HG03457 (cell line): ENCODE measurements around the gene FBXO24.
"Not testable (repeated sequence)": the region's sequence is repeated elsewhere in the genome, so short reads cannot be mapped to it uniquely, and the experiment has no call there.

ENCODE experiments used
- ATAC-seq: cut with Tn5 transposase; IDR thresholded peaks from one replicate; pipeline ENCODE4 v1.9.1; 2021; ENCODE audit warnings: moderate number of reproducible peaks; ENCODE audit not compliant: unreplicated experiment

The FBXO24 gene

DNA sequence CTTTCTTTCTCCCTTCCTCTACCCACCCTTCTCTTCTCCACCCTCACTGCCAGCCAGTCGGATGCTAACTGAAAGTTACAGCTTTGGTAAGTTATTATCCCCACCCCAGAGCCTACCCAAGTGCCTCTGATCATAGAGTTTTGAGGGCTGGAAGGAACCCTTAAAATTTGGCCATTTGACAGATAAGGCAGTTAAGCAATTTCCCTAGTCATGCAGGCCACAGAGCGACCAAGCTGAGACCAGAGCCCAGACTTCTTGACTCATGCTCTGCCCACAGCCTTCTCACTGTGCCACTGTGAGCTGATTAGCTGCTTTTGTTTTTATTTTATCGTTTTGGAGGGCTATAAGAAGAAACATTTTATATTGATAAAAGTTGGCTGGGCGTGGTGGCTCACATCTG, 29.6 kb upstream of the FBXO24 start:
- no peak for ATAC-seq

DNA sequence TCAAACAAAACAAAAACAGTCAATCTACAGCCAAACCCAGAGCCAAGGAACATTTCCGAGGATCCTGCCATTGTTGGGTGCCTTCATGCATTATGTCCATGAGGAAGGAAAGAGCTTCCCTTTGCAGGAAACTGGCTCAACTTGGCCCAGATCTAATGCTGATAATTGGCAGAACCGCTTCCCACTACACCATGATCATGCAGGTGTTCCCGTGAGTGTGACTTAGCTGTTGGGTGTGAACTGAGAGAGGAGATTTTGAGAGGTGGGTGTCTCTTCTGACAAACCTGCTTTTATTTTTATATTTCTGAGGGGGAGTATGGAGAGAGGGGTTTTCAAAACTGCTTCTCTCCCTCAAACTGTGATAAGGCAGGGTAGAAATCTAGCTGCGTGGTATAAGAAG, 27.0 kb upstream of the FBXO24 start:
- ATAC-seq, result no peak

DNA sequence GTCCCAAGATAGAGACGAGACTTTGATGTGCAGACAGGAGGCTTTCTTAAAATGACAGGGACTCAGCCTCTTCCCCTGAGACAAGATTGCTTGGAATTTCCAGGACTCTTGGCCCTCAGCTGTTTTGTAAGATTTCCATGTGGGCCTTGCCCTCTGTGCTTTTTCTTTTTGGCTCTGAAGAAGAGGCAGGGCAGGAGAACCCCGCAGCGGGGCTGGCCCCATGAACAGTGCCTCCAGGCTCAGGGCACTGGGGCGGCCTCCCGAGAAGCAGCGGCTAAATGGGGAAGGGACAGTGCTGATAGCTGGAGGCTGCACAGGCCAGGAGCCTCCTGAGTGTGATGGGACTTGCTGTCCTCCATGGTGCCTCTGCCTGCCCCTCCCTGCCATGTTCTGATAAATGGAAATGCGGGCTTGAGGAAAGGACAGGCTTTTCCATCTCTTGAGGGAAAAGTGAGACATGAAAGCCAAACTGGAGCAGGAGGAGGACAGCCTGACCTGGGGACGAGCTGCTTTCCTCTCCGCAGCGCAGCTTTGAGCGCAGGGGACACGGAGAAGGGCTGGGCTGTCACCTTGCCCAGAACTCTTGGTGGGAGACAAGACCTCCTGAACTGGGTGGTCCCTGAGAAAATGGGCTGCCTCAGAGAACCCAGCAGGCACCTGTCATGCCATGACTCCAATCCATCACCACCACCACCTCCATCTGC, 24.5 kb upstream of the FBXO24 start:
- ATAC-seq, result no peak

DNA sequence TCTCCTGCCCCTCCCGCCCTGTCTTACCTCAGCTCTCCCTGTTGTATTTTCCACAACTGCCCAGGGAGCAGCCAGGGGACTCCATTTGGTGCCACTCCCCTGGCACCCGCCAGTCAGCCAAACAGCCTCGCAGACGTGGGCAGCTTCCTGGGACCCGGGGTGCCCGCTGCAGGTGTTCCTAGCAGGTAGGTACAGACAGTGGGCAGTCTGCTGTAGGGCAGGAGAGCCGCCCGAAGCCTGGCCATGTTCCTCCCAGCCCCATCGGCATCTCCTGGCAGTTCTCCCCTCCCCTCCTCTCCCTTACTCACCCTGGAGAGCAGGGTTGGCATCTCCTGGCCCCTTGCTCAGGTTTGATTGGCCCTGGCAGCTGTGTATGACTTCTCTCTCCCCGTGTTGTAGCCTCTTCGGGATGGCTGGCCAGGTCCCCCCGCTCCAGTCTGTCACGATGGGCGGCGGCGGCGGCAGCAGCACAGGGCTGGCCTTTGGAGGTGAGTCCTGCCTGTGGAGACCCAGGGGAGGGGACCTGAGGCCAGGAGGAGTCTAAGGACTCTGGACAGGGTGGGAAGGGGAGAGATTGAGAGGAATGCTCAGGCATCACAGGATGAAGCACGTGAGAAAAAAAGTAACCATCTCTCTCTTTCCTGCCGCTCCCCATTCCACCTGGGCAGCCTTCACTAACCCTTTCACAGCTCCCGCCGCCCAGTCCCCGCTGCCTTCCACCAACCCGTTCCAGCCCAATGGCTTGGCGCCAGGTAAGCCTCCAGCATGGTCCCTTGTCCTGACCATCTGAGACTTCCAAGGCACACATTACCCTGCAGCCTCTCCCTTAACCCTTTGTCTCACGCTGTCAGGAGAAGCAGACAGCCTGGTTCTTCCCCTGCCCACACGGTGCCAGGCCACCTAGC, 23.7 kb upstream of the FBXO24 start:
- ATAC-seq, result no peak

DNA sequence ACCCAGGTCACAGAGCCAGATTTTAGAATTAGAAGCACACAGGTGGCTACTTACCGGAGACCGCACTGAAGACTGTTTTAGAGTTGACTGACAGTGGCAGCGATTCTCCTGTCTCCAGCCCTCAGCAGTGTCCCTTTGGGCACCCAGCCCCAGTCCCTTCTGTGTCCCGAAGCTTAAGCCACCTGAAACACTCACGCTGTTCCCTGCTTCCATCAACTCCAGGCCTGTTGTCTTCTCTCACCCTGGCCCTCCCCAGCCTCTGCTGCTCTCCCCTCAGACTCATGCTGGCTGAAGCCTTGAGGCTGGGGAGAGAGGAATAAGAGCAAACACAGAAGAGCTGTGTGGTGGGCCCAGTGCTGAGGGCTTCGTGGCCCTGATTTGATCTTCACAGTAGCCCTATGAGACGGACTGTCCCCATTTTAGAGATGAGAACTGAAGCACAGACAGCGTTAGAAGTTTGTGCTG, 23.0 kb upstream of the FBXO24 start:
- no peak for ATAC-seq

DNA sequence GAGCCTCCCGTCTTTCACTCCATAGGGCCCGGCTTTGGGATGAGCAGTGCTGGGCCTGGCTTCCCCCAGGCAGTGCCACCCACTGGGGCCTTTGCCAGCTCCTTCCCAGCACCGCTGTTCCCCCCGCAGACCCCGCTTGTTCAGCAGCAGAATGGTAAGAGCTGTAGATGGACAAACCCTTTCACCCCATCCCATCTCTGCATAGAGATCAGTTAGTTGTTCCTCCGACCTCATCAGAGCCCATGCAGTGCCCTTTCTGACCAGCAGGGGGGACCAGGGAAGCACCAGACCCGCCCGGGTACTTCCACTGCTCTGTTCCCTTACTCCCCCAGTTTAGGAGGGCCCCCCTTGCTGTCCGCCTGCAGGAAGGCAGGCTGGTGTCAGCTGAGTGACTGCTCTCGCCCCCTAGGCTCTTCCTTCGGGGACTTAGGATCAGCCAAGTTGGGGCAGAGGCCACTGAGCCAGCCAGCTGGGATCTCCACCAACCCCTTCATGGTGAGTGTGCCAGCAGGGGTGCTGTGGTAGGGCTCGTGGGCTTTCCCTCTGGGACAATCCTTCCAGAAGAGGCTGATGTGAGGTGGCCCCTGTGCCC, 22.2 kb upstream of the FBXO24 start:
- no peak for ATAC-seq

DNA sequence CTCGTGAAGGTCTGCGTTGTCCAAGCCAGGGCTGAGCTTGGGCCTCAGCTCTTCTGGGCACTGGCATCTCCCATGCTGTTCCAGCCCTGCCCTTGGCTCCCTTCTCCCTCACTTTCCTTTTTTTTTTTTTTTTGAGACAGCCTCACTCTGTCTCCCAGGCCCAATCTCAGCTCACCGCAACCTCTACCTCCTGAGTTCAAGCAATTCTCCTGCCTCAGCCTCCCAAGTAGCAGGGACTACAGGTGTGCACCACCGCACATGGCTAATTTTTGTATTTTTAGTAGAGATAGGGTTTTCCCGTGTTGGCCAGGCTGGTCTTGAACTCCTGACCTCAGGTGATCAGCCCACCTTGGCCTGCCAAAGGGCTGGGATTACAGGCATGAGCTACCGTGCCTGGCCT, 21.7 kb upstream of the FBXO24 start:
- not testable (repeated sequence) for ATAC-seq

DNA sequence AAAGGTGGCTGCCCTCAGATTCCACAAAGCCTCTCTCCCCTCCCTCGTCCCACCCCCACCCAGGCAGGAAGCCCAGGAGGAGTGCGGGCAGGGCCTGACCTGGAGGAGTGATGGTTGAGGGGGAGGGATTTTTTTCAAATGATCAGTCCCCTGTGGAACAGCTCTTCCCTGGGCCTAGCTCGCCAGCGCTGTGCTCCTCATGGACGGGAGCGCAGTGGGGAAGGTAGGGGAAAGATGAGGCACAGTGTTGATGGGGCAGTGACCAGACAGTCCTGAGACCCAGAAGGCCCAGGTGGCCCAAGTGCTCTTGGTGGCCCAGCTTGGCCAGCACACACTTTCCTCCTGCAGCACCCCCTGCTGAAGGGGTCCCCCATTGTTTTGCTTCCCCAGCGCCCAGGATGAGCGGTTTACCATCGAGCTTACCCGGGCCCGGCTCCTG, 21.0 kb upstream of the FBXO24 start:
- no peak for ATAC-seq

DNA sequence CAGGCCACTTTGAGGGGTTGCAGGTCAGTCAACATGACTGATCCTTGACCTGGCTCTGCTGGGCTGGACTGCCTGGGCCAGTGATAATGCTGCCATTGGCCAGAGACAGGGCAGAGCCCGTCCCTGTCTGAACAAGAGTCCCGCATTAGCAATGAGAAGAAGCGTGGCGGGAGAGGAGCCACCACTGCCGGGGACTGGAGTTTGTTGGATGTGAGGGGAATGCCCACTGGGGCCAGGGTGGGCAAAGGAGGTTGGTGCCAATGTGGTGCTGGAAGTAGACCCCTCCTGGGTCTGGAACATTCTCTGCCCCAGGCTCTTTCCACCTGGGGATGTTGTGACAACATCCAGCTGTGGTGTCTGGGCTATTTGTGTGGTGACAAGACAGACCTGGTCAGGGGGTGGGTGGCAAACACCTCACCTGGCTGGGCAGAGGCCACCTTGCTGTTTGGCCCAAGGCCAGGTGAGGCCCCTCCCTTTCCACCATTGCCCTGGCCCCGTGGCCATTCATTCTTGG, 20.1 kb upstream of the FBXO24 start:
- no peak for ATAC-seq

DNA sequence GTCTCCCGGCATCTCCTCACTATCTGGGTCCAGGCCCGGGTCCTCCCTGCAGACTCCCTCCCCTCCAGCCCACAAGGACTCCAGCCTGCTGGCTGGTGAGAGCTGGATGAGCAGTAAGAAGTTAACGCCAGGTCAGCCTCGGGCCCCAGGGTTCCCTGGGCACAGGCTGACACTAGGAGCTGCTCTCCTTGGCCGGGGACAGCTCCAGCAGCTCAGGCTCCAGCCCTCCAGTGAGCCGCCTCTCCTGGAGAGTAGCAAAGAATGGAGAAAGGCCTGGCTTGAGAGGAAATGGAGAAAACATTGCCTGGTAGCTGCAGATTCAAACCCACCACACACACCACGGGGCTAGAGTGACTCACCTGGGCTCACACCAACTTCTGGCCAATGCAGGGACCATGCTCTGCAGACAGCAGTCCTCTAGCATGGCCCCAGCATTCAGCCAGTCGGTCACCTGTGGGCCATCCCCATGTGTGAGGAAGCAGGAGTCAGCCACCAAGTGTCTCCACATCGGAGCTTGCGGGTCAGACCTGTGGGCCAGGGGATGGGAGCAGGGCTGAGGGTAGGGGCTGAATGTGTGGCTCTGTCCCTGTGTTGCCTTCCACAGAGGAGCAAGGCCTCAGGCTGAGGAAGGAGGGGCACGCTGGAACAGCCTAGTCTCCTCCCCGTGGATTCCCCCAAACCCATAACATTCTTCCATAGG, 18.9 kb upstream of the FBXO24 start:
- no peak for ATAC-seq

DNA sequence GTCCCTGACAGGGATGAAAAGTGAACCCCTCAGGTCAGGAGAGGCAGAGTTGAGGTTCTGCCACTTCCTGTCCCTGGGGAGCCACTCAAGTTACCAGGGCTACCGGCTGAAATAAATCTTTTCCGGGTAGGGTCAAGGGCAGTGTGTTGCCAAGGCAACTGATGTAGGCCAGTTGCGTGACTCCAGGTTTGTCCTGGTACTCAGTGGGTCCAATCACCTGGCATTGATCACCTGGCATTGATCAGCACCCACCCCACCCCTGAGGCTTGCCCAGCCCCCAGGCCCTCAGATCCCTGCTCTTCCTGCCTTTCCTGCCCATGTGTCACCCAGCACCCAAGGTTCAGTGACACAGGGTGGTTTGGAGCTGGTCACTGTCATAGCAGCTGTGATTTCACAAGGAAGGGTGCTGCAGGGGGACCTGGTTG, 18.4 kb upstream of the FBXO24 start:
- ATAC-seq, result no peak

DNA sequence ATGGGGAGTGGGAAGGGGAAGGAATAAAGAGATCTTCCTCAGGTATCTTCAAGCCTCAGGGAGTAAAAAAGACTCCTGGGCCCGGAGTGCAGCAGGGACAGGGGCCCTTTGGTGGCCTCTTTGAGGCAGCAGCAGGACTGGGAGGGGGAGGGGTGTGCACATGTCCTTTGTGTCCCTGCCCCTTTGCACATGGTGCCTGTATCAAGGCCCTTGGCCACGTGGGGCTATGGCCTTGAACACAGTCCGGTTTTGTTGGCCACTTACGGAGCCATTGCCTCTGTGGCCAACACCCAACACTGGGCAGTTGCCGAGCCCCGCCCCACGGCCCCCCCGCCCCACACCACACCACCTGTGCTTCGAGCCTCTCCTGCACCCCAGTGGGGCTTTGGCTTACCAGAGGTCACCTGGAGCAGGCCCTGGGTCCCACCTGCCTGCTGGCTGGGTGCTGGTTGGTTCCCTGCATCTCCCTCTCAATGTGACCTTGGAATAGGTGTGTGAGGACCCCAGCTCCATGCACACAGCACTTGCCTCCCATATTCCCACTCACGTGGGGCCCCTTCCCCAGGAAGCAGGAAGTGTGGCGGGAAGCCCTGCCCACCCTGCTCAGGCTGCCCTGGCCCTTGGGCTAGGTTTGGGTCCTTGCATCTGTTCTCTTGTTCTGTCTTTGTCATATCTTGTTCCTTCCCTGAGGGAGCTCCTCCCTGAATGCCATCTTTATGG, 17.8 kb upstream of the FBXO24 start:
- ATAC-seq, result no peak

DNA sequence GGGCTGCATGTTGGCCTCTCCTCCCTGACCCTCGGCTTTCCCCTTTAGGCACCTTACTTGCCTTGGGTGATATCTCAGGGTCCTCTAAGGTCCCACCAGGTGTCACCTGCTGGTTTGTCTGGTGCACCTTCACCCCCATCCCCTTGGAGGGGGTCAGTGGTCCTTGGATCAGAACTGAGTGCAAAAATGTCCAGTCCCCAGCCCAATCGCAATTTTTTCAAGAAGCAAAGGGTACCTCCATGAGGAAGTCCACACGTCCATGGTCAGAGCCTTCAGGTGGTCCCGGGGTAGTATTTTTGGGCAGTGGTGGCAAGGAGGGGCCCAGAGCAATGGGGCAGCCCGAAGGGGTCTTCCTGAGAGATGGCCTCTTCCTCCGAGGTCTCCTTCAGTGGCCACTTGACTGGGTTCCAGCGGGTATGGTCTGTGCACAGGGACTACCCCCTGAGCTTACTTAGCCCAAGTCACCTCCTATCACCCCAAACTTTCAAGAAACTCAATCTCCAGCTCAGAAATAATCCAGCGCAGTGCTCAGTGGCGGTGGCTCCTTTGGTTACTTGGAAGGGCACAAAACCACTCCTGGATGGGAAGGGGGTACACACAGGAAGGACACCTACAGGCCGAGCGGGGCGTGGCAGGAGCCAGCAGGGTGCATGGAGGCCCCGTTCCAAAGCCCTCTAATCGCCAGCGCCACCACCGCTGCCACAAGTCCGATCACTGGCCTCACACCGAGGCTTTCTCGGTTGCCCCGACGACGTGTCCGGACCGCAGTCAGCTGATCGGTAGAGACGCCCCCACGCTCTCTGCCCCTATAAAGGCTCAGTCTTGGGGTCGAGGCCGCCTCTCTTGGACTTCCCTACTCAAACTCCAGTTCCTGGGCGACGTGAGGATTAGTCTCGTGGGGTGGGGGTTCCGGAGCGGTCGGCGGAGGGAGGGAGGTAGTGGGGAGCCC, 17.0 kb upstream of the FBXO24 start:
- ATAC-seq, result no peak

DNA sequence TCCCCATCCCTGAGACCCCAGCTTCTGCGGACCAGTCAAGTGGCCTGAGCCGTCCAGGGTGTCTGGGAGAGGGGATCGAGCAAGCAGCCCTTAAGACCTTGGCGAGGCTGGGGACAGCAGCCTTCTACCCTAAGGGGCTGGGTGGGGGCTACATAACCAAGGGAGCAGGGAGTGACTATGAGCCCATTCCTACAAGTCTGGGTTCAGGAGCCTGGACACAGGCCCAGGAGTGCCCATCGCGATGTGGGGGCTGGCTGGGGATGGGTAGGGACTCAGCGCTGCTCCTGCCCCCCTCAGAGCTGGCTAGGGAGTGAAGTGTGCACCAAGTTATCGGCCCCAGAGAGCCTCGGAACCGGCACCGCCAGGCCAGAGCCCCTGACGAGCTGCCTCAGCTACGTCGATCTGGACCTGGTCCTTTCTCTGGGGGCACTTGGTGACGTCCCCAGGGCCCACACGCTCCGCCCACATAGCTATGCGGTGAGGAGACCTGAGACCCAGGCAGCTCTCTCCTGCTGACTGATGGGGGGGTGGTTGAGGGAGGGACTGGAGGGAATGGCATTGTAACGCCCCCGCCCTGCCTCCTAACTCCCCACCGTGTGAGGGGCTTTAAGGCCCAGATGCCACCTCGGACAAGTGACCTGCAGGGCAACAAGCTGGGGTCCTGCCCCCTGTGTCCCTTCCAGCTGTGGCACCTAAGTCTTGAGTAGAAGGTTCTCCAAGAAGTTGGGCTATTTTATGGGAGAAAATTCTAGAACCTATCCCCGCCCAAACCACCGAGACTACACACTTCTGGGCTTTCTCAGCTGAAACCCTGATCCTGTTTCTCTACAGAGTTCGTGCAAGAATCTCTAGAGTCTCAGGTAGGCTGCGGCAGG, 14.9 kb upstream of the FBXO24 start:
- ATAC-seq, result no peak

DNA sequence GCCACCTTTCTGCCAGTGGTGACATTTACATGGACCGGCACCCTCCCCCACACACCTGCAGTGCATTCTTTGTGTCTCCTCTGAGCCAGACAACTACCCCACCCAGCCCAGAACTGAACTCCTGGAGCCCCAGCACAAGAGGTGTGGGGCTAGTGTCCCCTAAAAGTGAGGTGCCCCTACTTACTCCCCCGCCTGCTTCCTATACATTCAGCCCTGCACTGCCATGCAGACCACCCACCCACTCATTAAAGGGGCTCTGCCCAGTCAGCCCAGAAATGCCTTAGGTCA, 14.4 kb upstream of the FBXO24 start:
- ATAC-seq, result no peak

DNA sequence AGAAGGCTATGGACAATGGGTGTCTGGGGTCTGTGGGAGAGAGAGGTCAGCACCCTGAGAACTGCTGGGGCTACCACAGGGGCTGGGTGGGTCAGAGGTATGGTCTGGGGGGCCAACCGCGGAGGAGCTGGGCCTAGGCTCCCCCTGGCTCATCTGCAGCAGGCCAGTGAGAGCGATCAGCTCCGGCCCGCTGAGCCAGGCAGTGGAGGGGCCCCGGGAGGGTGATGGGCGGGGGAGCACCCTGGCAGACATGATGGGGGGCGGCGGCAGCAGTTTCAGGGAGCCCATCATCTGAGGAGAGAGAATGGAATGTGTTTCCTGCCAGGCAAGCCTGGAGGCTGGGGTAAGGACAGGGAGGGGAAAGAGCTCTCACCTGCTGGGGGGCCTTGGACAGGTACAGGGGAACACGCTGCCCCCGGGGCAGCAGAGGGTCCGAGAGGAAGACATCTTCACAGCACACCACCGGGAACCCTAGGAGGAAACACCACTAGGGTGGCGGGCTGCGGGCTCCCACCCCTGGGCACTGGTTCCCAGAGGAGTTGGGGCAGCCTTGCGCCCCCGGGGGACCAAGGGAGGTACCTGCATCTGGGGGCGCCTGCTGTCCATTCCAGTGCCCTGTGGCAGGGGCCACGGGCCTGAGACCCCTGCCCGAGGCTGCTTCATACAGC, 13.7 kb upstream of the FBXO24 start:
- ATAC-seq, result no peak

DNA sequence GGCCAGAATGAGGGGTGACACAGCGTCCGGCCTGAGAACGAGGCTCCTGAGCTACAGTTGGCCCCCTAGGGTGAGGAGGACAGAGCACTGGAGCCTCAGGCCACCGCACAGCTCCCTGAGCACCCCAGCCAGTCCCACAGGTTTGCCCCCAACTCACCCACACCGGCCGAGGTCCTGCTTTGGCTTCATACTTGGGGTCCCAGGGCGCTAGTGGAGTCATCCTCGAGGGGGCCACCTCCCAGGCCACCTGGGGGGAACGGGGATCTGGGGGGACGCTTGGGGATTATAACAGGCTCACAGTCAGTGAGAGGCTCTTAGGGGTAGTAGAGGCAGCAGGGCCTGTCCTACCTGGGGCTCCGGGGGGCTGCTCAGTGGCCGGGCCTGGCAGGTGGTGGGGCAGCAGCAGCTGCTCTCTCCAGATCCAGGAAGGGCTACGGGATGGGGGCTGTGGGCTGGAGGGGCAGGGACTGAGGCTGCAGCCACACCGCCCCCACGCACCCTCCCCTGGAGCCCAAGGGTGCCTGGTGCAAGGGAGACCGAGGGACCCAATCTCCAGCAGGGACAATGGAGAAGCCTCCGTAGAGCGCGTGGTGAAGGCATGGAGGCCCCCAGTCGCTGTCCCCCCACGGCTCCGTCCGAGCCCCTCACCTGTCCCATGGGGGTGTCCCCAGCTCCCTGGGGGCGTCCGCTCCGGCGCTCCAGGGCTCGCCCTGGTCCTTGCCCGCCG, 13.0 kb upstream of the FBXO24 start:
- ATAC-seq, result no peak
